Left cardiac atrium (tissue), 4 donors: Measurements from ENCODE around the gene SNAP25. TPM values are rescaled to one million over a fixed set of nuclear protein-coding genes. Genes with fewer than 3 reads are reported as not detected.

Source experiments
- ATAC-seq, 2 donors: fragments of 200-7000 bp; cut with Tn5 transposase; one replicate each; pipeline ENCODE4 v1.9.1; 2020; ENCODE audit warnings: mild to moderate bottlenecking in 2 of 2, moderate library complexity in 2 of 2
- DNase-seq: peaks from one replicate; pipeline ENCODE4 v3.0.0-alpha.2; 2020
- intact Hi-C, 2 donors: fragments of 100-400 bp; cut with DNase I; formaldehyde crosslinking; loops; one replicate each; pipeline versions ENCODE4 v1.14.1 to v1.15.1; 2022 to 2023
- total RNA-seq, 2 donors: library from RNA; stranded (reverse); fragmentation: NEBNext Ultra II Directional; extraction: Animal tissue kit (Norgen Biotek cat#: 25700); gene quantifications; one replicate each; pipeline ENCODE4 v1.2.1, GENCODE V29; 2021
- donor health status: DM: no; HTN: yes; CAD: no.
- donor health status: DM: no; HTN: yes; CAD: no; lungs with severe emphysema.
- donor health status: DM: yes; HTN: yes; CAD: no.
- donor health status: Dilated cardiomyopathy.

SNAP25 gene
- total RNA-seq, 2 donors from 2014 or later: 0.97 to 2.8 TPM

DNA sequence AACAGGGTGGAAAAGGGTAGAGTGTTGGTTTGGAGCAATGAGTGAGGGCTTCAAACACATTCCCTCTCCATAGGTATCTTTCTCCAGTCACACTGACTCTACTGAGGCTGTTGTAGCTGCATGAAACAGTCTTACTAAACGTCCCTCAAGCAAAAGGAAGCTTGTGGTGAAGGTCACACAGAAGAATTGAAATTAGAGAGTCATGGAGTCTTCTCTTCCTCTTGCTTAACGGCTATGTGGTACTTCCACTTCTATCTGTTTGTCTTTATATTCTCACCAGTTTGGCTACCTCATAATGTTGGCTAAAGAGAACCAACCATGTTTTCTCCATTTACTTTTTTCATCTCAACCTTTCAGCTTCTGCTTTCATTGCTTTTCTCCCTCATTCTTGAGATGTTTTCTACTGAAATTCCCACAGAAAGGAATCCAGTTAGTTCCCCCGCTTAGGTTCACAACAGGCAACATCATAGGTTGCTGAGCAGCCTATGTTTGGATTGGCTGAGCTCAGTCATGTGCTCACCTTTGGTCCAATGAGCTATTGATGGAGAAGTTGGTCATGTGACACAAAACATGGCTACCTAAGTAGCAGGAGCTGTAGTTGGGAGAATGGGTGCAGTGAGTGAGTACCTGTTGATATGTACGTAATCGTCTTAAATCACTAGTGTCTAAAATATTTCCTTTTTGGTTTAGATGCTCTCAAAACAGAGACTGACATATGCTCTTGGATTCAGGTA is 99.8 kb downstream of the SNAP25 start:
- ATAC-seq (no peak), DNase-seq (no peak)
- intact Hi-C loops: loop anchor here in 1 of 2 donors (5.0 kb wide), 1 partner anchor 109 kb away; no protein-coding TSS in a partner anchor

DNA sequence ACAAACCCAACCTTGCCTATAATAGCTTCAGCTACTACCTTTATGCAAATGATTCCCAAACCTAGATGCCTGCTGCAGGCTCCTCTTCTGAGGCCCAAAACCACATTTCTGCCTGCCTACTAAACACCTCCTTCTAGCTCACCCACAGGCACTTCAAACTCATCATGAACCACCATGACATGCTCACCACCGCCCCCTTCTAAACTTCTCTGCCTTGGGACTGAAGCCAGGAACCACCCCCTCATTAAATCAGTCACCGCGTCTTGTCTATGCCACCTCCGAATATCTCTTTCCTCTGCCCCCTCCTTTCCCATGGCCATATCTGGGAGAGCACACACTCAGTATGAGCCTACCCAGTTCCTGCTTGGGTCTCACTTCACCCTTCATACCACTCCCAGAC is 101.2 kb downstream of the SNAP25 start:
- intact Hi-C loops: loop anchor here in 1 of 2 donors (5.0 kb wide), 1 partner anchor 107 kb away; no protein-coding TSS in a partner anchor
- no peak for ATAC-seq
- DNase-seq: no peak

GRCh38 chr20:10321138-10321717 is 102.6 kb downstream of the SNAP25 start:
- DNase-seq: no peak
- ATAC-seq: no peak
- intact Hi-C loops: no loop called here

- ATAC-seq: peak; percentile 15 to 32
- intact Hi-C loops: no loop called here
Measured at GRCh38 chr20:10322073-10323012, 103.7 kb downstream of the SNAP25 start.

DNA sequence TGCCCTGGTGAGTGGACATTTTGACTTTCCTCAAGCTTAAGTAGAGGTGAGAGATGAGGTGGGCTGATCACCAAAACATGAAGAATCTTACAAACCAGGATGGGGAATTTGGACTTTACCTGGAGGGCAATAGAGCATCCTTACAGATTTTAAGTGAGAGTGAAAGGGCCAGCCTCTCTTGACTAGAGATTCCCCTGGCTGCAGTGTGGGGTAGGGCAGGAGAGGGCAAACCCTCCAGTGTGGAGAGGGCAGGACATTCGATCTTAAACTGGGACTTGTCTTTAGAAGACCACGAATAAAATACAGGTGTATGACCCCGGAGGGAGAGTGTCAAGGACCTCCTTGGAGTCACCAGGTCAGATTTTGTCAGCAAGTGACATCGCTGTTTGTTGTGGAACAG is 105.1 kb downstream of the SNAP25 start:
- intact Hi-C loops: no loop called here
- ATAC-seq (no peak), DNase-seq (no peak)

More at GRCh38 chr20:10322073-10323012, 103.7 kb downstream of the SNAP25 start:
- no peak for DNase-seq

- ATAC-seq: no peak
- intact Hi-C loops: no loop called here
- DNase-seq: no peak
Measured at GRCh38 chr20:10324198-10324847, 105.7 kb downstream of the SNAP25 start.

DNA sequence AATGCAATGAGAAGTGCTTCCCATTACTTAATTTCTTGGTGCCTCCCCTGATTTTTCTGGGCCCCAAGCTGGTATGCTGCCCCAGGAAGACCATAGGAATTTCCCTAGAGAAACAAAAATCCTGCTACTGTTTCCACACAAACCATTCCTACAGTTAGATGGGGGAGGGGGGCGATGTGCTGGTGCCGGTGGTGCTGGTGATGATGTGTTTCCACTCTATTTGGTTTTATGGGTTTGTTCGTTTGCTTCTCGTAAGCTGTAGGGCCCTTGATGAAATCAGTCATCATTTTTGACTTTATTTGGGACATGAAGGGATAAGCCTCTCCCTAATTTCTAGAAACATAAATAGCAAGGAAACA is 110.2 kb downstream of the SNAP25 start:
- intact Hi-C loops: no loop called here
- no peak for DNase-seq
- no peak for ATAC-seq

- no peak for ATAC-seq
- intact Hi-C loops: no loop called here
- no peak for DNase-seq
Measured at GRCh38 chr20:10329387-10330005, 110.9 kb downstream of the SNAP25 start.

- ATAC-seq: no peak
- intact Hi-C loops: no loop called here
- no peak for DNase-seq
Measured at GRCh38 chr20:10330071-10330470, 111.4 kb downstream of the SNAP25 start.

DNA sequence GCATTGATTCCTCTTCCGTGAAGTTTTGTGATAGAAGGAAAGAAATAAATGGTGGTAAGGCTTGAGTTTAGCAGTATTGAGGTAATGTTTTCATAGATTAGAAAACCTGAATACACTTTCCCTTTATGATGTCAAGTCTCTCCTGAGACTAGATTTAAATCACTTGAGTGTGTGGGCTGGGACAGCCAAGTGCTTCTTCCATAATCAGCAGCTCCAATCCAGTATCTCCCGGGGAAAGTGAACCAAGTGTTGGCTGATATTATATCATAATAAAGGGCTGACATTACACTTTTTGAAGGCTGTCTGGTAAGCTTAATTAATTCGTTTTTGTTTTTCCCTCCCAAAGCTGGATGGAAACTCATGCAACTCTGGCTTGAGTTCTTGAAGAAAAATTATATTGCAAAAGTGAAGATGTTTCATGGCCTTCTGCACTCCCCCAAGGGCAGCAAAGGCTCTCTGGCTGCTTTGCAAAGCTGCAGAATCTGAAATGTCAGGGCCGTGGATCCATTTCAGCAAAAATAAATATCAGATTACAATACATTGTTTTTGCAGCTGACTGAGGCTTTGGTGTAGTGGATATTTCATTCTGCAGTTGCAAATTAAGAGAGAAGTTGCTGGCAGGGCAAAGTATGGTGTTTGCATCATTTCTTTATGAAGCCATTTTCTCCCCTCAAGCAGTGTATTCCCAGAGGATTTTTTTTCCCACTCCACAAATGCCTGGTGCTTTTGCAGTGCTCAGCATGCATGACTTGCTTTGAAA is 114.2 kb downstream of the SNAP25 start:
- no peak for ATAC-seq
- DNase-seq: no peak
- intact Hi-C loops: no loop called here

GRCh38 chr20:10336959-10337729 is 118.5 kb downstream of the SNAP25 start:
- intact Hi-C loops: no loop called here
- no peak for ATAC-seq

GRCh38 chr20:10338426-10339180 is 120.0 kb downstream of the SNAP25 start:
- DNase-seq (no peak), ATAC-seq (no peak)
- intact Hi-C loops: no loop called here

More at GRCh38 chr20:10336959-10337729, 118.5 kb downstream of the SNAP25 start:
- DNase-seq: no peak

GRCh38 chr20:10339609-10340008 is 121.0 kb downstream of the SNAP25 start:
- intact Hi-C loops: no loop called here
- no peak for DNase-seq
- no peak for ATAC-seq

DNA sequence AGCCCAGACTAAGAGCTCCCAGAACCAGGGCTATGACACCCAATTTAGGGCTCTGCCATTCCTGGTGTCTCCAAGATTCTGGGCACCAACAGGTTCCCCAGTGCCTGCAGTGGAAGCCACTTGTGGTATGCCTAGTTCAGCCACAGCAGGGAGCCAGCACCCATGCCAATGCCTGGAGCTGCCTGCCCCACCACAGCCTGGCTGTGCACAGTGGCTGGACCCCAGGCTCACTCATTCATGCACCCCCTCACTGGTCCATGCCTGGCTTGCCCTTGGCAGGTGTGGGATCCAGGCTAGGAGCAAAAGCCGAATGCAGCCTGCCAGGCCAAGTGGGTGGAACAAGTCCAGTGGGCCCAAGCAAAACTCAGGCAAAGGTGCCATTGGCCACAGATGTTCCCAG is 123.5 kb downstream of the SNAP25 start:
- DNase-seq (no peak), ATAC-seq (no peak)
- intact Hi-C loops: no loop called here

DNA sequence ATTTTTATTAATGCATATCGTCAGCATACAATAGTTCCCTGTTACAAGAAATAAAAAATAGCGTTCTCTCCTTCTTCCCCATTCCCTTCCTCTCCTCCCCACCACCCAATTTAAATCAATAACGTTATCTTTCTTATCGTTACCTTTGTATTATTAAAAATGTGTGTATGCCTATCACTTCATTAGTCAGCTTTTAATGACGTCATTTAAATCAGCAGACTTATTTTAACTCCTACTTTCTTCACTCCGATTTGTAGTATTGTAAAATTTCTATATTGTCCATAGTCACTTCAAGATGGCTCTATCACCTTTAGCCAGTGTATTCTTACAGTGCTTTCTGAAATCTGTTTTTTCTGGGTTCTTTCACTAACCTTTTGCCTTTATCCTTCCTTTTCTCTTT is 126.3 kb downstream of the SNAP25 start:
- intact Hi-C loops: no loop called here
- ATAC-seq: no peak
- DNase-seq: no peak

DNA sequence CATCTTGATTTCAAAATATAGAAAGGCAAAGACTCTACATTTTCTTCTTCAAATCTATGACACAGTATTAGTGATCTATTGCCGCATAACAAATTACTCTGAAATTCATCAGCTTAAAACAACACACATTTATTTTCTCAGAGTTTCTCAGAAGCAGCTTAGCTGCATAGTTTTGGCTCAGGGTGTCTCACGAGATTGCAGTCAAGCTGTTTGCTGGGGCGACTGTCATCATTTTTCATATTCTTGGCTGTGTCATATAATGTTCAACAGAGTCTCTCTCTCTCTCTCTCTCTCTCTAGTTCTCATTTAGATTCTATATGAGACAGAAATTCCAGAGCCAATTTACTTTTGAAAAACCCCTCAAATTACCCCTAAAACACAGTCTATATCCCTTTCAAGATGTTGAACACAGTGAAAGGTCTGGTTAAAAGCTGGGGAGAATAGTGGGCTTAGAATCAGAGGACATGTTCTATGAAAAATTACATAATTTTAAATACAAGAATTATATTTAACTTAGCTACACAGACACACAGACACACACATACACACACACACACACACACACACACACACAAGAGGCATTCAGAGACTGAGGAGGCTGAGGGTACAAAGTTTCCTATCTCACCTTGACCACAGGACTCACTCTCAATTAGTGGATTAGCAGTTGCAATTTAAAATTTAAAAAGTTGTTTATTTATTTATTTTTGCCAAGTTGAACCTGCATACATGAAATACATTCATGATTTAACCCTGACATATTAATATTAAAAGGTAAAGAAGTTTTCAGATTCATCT is 128.7 kb downstream of the SNAP25 start:
- DNase-seq (no peak), ATAC-seq (no peak)
- intact Hi-C loops: no loop called here
